NT2/D1 (cell line): ENCODE data around the gene HHIP.

ENCODE experiments used
- YY1 ChIP-seq: IDR thresholded peaks from 2 replicates; pipeline ENCODE4 v1.6.1; 2011; ENCODE audit not compliant: insufficient read length, insufficient read depth
- ZNF274 ChIP-seq: IDR thresholded peaks from 2 replicates; pipeline ENCODE4 v1.6.1; 2011; ENCODE audit warnings: mild to moderate bottlenecking, low read depth, low read length

DNA sequence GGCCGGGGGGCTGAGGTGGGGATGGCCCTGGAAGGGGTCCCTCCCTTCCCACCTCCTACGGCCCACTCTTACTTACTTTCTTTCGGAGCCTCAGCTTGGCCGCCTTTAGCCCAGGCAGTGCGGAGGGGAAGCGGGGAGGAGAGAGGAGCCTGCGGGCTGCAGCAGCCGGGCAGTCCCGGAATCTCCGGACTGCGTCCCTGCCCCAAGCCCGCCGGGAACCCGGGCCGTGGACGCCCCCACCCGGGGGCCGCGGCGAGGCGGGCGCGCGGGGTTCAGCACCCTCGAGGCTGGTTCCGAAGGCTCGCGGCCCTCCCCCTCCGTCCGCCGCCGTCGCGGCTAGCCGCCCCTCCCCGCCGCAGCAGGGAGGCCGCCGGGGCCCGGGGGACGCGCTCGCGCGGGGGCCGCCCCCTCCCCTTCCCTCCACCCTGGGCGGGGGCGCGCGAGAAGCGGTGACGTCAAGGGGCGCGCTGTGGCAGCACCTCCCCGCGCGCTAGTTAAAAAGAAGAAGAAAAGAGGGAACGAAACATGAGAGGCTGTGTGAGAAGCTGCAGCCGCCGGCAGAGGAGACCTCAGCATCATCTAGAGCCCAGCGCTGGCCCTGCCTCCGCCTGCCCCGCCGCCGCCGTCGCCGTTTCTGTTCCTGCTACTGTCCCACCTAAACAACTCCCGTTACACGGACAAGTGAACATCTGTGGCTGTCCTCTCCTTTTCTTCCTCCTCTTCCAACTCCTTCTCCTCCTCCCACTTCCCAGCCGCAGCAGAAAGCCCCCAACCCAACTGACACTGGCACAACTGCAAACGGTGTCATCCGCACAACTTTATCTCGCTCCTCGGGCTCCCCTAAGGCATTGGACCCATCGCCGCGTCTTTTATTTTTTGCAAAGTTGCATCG, at the start of gene HHIP:
- TF ChIP-seq ZNF274 (no peak), YY1 (no peak)
